Thyroid gland (tissue), 4 donors: Measurements from ENCODE around the gene CIRBP.

Experiments used
- CTCF ChIP-seq, 6 experiments: fragments of 200-600 bp in 3 of 6; fragments of 450-650 bp in 3 of 6; sonication (generic) in 3 of 6; IDR thresholded peaks; one replicate each; pipeline ENCODE4 v1.5.1; 2016 to 2019; ENCODE audit warnings: antibody characterized with exemption in 6 of 6, mild to moderate bottlenecking in 2 of 6, inconsistent platforms in 1 of 6, moderate library complexity in 1 of 6
- POLR2A ChIP-seq, 2 donors: fragments of 450-650 bp; IDR thresholded peaks; one replicate each; pipeline ENCODE4 v1.6.1; 2017; ENCODE audit warnings: antibody characterized with exemption in 2 of 2, mild to moderate bottlenecking in 2 of 2, moderate library complexity in 1 of 2

- TF ChIP-seq CTCF (IDR thresholded peaks at IDR 0.05) (no peak), POLR2A (IDR thresholded peaks at IDR 0.05) (peak; percentile 70 to 77)
Measured at GRCh38 chr19:1249298-1249989, 19.7 kb upstream of the CIRBP start.
